ENCODE measurements around the gene PRRG4. TPM values are rescaled to one million over a fixed set of nuclear protein-coding genes. Genes with fewer than 3 reads are reported as not detected.
A peak's percentile ranks its signal among the peaks of the same experiment; 100 is the strongest.

PRRG4 gene
- total and polyA plus RNA-seq, 2 of the 13 experiments (the other 11 are each of a cell fraction or from before 2014, with no cell fraction given): 0.24 to 0.95 TPM

DNA sequence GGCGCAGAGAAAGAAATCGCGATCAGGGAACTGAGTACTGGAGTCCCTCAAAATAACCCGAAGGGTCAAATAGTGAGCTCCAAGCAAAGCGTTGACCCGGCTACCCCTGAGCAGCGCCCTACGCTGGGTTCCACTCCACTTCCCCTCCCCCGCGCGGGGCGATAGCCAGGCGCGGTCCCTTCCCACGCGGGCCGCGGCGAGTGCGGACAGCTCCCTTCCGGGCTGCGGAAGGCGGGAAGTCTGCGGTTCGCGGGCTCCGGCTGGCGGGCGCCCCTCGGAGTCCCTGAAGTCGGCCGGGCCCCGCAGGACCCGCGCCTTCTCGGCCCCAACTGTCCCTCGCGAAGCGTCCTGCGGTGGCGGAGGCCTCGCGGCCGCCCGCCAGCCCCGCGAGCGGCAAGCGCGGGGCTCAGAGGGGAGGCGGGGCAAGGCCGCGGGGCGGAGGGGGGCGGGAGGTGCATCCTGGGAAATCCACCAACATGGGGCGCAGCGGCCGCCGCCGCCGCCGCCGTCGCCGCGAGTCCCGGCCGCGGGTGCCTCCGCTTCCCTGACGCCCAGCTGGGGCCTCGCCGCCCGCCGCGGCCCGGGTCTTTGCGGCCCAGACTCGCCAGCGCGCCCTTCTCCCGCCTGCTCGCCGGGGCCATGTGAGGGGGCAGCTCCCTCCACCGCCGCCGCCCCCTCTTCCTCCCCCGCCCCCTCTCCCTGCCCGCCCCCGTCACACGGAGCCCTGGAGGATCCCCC, 62.8 kb downstream of the PRRG4 start, which contains the start of gene QSER1 (continued):
- TF ChIP-seq, protein P1, sequence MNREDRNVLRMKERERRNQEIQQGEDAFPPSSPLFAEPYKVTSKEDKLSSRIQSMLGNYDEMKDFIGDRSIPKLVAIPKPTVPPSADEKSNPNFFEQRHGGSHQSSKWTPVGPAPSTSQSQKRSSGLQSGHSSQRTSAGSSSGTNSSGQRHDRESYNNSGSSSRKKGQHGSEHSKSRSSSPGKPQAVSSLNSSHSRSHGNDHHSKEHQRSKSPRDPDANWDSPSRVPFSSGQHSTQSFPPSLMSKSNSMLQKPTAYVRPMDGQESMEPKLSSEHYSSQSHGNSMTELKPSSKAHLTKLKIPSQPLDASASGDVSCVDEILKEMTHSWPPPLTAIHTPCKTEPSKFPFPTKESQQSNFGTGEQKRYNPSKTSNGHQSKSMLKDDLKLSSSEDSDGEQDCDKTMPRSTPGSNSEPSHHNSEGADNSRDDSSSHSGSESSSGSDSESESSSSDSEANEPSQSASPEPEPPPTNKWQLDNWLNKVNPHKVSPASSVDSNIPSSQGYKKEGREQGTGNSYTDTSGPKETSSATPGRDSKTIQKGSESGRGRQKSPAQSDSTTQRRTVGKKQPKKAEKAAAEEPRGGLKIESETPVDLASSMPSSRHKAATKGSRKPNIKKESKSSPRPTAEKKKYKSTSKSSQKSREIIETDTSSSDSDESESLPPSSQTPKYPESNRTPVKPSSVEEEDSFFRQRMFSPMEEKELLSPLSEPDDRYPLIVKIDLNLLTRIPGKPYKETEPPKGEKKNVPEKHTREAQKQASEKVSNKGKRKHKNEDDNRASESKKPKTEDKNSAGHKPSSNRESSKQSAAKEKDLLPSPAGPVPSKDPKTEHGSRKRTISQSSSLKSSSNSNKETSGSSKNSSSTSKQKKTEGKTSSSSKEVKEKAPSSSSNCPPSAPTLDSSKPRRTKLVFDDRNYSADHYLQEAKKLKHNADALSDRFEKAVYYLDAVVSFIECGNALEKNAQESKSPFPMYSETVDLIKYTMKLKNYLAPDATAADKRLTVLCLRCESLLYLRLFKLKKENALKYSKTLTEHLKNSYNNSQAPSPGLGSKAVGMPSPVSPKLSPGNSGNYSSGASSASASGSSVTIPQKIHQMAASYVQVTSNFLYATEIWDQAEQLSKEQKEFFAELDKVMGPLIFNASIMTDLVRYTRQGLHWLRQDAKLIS (CRISPR knock-in tag; IDR thresholded peaks at IDR 0.05): no peak
- TF ChIP-seq TAF15 (IDR thresholded peaks at IDR 0.05; ENCODE audit: low read depth, low read length, poor library complexity, severe bottlenecking): no peak
- 0 out of 2 replicates have a peak, but pooled peaks have one; percentile 58 for TF ChIP-seq ZNF670 (CRISPR knock-in tag; IDR thresholded peaks at IDR 0.05; ENCODE audit: borderline replicate concordance)
- TF ChIP-seq, protein P2, sequence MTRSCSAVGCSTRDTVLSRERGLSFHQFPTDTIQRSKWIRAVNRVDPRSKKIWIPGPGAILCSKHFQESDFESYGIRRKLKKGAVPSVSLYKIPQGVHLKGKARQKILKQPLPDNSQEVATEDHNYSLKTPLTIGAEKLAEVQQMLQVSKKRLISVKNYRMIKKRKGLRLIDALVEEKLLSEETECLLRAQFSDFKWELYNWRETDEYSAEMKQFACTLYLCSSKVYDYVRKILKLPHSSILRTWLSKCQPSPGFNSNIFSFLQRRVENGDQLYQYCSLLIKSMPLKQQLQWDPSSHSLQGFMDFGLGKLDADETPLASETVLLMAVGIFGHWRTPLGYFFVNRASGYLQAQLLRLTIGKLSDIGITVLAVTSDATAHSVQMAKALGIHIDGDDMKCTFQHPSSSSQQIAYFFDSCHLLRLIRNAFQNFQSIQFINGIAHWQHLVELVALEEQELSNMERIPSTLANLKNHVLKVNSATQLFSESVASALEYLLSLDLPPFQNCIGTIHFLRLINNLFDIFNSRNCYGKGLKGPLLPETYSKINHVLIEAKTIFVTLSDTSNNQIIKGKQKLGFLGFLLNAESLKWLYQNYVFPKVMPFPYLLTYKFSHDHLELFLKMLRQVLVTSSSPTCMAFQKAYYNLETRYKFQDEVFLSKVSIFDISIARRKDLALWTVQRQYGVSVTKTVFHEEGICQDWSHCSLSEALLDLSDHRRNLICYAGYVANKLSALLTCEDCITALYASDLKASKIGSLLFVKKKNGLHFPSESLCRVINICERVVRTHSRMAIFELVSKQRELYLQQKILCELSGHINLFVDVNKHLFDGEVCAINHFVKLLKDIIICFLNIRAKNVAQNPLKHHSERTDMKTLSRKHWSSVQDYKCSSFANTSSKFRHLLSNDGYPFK (CRISPR knock-in tag; IDR thresholded peaks at IDR 0.05; ENCODE audit: borderline replicate concordance): no peak
- no peak for TF ChIP-seq ZZZ3 (CRISPR knock-in tag; IDR thresholded peaks at IDR 0.05; ENCODE audit: borderline replicate concordance)
- TF ChIP-seq NCOR1 (IDR thresholded peaks at IDR 0.05; ENCODE audit: borderline replicate concordance, low read length): no peak
- no peak for TF ChIP-seq TCF7 (IDR thresholded peaks at IDR 0.05; ENCODE audit: low read depth)
- TF ChIP-seq MBD4 (IDR thresholded peaks at IDR 0.05; ENCODE audit: borderline replicate concordance, low read length): no peak
- TF ChIP-seq HOXA7 (CRISPR knock-in tag; IDR thresholded peaks at IDR 0.05): no peak
- TF ChIP-seq ZBTB33 (CRISPR knock-in tag; IDR thresholded peaks at IDR 0.05): no peak
- 0 out of 2 replicates have a peak, but pooled peaks have one; percentile 56 for TF ChIP-seq ZNF235 (CRISPR knock-in tag; IDR thresholded peaks at IDR 0.05; ENCODE audit: borderline replicate concordance)
- no peak for TF ChIP-seq NBN (conservative IDR thresholded peaks at IDR 0.05)
- TF ChIP-seq NR2F2 (IDR thresholded peaks at IDR 0.05; ENCODE audit: borderline replicate concordance, low read depth): no peak
- peak; percentile 66 for TF ChIP-seq MXD1 (CRISPR knock-in tag; IDR thresholded peaks at IDR 0.05)
- TF ChIP-seq CSRNP1 (CRISPR knock-in tag; IDR thresholded peaks at IDR 0.05): peak; percentile 38; the same call in 1 of the 2 replicates
